H4 (cell line): Measurements from ENCODE around the gene CFI. TPM values are rescaled to one million over a fixed set of nuclear protein-coding genes. Genes with fewer than 3 reads are reported as not detected.

Experiments
- DNase-seq: peaks from one replicate; pipeline ENCODE4 v3.0.0-alpha.2; 2015; ENCODE audit warnings: low spot score
- total RNA-seq: library from RNA; depleted of rRNA; stranded (reverse); fragments of >200 nt; shearing (Covaris generic); gene quantifications from 2 replicates; pipeline ENCODE4 v1.2.3, GENCODE V29; 2014; rRNA removed

Gene CFI
- total RNA-seq, result 202 and 206 TPM in 2 replicates

GRCh38 chr4:109801895-109802319 is at the start of gene CFI:
Gene CFI (minus strand): TSS chr4:109801999. CDS start chr4:109801971, 28 bp downstream.
- DNase-seq, result peak; percentile 88

GRCh38 chr4:109850601-109851000 is 48.8 kb upstream of the CFI start:
- DNase-seq, result no peak

GRCh38 chr4:109848501-109848900 is 46.7 kb upstream of the CFI start:
- DNase-seq, result no peak

GRCh38 chr4:109847896-109848442 is 46.2 kb upstream of the CFI start, which contains the start of gene LRIT3:
Gene LRIT3 (plus strand): TSS chr4:109848107. CDS start chr4:109848202, 95 bp downstream.
- no peak for DNase-seq

- no peak for DNase-seq
Observed at GRCh38 chr4:109846395-109847098, 44.7 kb upstream of the CFI start.

- no peak for DNase-seq
Observed at GRCh38 chr4:109836985-109837384, 35.2 kb upstream of the CFI start.

GRCh38 chr4:109833756-109834155 is 32.0 kb upstream of the CFI start:
- no peak for DNase-seq

- no peak for DNase-seq
Observed at GRCh38 chr4:109827672-109828071, 25.9 kb upstream of the CFI start, which contains the start of gene RRH. Gene RRH (plus strand): TSS chr4:109827972. CDS start chr4:109828028, 56 bp downstream.

GRCh38 chr4:109826719-109827118 is 24.9 kb upstream of the CFI start:
- no peak for DNase-seq

- no peak for DNase-seq
Observed at GRCh38 chr4:109821185-109821584, 19.4 kb upstream of the CFI start.

- DNase-seq, result no peak
Observed at GRCh38 chr4:109820563-109820962, 18.8 kb upstream of the CFI start.

- no peak for DNase-seq
Observed at GRCh38 chr4:109818268-109818667, 16.5 kb upstream of the CFI start.

- no peak for DNase-seq
Observed at GRCh38 chr4:109816894-109817293, 15.1 kb upstream of the CFI start.

GRCh38 chr4:109816082-109816442 is 14.3 kb upstream of the CFI start:
- no peak for DNase-seq

- peak; percentile 94 for DNase-seq
Observed at GRCh38 chr4:109815151-109816081, 13.6 kb upstream of the CFI start, which contains the start of gene GAR1. Gene GAR1 (plus strand): TSS chr4:109815762. CDS start chr4:109816165, 403 bp downstream.

GRCh38 chr4:109811707-109812106 is 9.9 kb upstream of the CFI start:
- DNase-seq, result no peak

GRCh38 chr4:109810552-109811387 is 9.0 kb upstream of the CFI start:
- no peak for DNase-seq

GRCh38 chr4:109809655-109810054 is 7.9 kb upstream of the CFI start:
- no peak for DNase-seq

- DNase-seq, result peak; percentile 74
Observed at GRCh38 chr4:109803924-109804571, 2.2 kb upstream of the CFI start.

- no peak for DNase-seq
Observed at GRCh38 chr4:109801099-109801789, 555 bp downstream of the CFI start.
